ENCODE data around the gene SIRPA. TPM values are rescaled to one million over a fixed set of nuclear protein-coding genes. Genes with fewer than 3 reads are reported as not detected.
A peak's percentile ranks its signal among the peaks of the same experiment; 100 is the strongest.

SIRPA gene
- total and polyA plus RNA-seq, 11 donors: 8.6 to 73.5 (median 28.5) TPM

DNA sequence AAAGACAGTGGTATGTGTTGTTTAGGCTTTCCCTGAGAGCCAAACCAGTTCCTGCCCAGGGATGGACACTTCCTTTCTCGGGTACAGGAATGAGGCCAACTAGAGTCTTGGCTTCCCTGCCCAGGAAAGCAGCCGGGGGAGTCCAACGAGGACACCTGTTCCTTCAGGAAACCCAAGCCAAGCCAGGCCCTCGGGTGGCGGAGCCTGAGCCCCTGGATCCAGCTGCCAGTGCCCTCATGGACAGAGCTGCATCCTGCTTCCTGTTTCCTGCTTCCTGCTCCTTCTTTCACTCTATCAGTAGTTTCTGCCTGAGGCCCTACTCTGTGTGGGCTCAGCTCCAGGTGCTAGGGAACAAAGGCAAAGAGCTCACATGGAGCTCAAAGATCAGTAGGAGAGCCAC, 7.9 kb upstream of the SIRPA start:
- intact Hi-C loops (cut with DNase I): no loop called here
- Histone ChIP-seq H3K9me3 (no peaks in the 10 kb centered on the region), H3K36me3 (no peaks in the 10 kb centered on the region), H3K4me1 (peaks cover 0 to 40% (median 7%) of the 10 kb centered on the region in 12 donors), H3K27ac (no peak overlapping the region), H3K4me3 (no peak overlapping the region), H3K27me3 (peaks cover 0 to 10% (median 0%) of the 10 kb centered on the region in 9 donors)
- 21 to 42% (median 33%) methylated on average over 5 of the region's 5 CpGs for WGBS, 4 donors
- DNase-seq (peak in 2 of 5 donors; percentile 13 to 51), ATAC-seq (no peak)
- TF ChIP-seq CTCF (IDR thresholded peaks at IDR 0.05) (no peak), POLR2A (IDR thresholded peaks at IDR 0.05) (no peak)

GRCh38 chr20:1887756-1888155, 7.5 kb upstream of the SIRPA start:
- TF ChIP-seq POLR2A (IDR thresholded peaks at IDR 0.05) (no peak), CTCF (IDR thresholded peaks at IDR 0.05) (no peak)
- WGBS, 4 donors: 70 to 89% (median 74%) methylated on average over 2 of the region's 2 CpGs
- Histone ChIP-seq H3K27me3 (peaks cover 0 to 10% (median 0%) of the 10 kb centered on the region in 9 donors), H3K9me3 (no peaks in the 10 kb centered on the region), H3K36me3 (no peaks in the 10 kb centered on the region), H3K27ac (no peak overlapping the region), H3K4me1 (peaks cover 0 to 43% (median 11%) of the 10 kb centered on the region in 12 donors), H3K4me3 (no peak overlapping the region)
- peak in 1 of 5 donors; percentile 3 for DNase-seq
- intact Hi-C loops (cut with DNase I): no loop called here
- ATAC-seq: no peak

GRCh38 chr20:1888796-1889463, 6.3 kb upstream of the SIRPA start:
- H3K4me1 ChIP-seq: peaks cover 0 to 38% (median 9%) of the 10 kb centered on the region in 12 donors
- no peak for TF ChIP-seq CTCF (IDR thresholded peaks at IDR 0.05)
- no peak for TF ChIP-seq POLR2A (IDR thresholded peaks at IDR 0.05)
- no peak overlapping the region for H3K4me3 ChIP-seq
- H3K9me3 ChIP-seq: no peaks in the 10 kb centered on the region
- peaks cover 0 to 10% (median 0%) of the 10 kb centered on the region in 9 donors for H3K27me3 ChIP-seq
- no peaks in the 10 kb centered on the region for H3K36me3 ChIP-seq
- 64 to 68% (median 65%) methylated on average over 6 to 7 of the region's 7 CpGs for whole genome bisulfite sequencing, 4 donors
- H3K27ac ChIP-seq: no peak overlapping the region
- intact Hi-C loops (cut with DNase I): no loop called here
- peak in 3 of 4 donors; percentile 12 to 40 (median 15) for ATAC-seq
- peak in 2 of 5 donors; percentile 45 to 53 for DNase-seq

DNA sequence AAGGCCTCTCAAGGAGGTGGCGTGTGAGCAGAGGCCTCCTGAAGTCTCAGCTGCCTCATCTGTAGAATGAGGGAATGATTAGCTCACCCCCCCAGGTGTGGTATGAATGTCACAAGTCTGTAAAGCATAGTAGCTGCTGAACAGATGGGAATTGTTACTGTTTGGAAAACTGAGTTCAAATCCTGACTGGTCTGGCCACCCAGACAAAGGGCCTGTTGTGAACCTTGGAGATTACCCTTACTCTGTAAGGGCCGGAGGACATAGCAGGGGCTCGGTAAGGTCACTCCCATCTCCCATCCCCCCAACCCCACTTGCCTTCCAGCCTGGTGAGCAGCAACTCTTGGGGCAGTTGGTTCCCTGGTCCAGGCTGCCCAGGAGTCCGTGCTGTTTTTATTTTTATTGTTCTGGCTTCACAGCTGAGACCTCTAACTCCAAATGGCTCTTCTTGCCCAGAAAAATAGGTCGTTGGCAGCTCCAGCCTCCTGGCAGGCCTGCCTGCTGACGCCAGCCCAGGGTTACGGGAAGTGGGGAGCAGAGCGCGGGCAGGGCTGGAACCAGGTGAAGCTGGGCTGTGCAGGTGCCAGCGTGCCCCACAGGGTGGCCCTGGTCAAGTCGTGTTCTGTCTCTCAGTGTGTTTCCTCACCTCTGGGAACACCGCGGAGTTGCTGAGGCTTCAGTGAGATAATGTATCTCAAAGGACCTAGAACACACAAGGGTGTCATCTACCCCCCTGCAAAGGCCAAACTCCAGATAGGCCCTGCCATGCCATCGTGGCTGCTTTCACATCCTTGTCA, 4.5 kb upstream of the SIRPA start:
- Histone ChIP-seq H3K4me1 (peaks cover 0 to 36% (median 9%) of the 10 kb centered on the region in 12 donors), H3K27ac (no peak overlapping the region), H3K4me3 (no peak overlapping the region), H3K27me3 (peaks cover 0 to 10% (median 0%) of the 10 kb centered on the region in 9 donors), H3K9me3 (no peaks in the 10 kb centered on the region), H3K36me3 (no peaks in the 10 kb centered on the region)
- DNase-seq (peak in 1 of 5 donors; percentile 15), ATAC-seq (no peak)
- intact Hi-C loops (cut with DNase I): loop anchor here in 4 of 10 donors (5.0 to 10.0 kb wide), 3 partner anchors 86 to 214 kb away; partner anchors contain the start of gene STK35 (in 1 of the 4)
- WGBS, 4 donors: 74 to 78% (median 77%) methylated on average over 13 to 14 of the region's 14 CpGs
- no peak for TF ChIP-seq POLR2A (IDR thresholded peaks at IDR 0.05)
- TF ChIP-seq CTCF (IDR thresholded peaks at IDR 0.05): no peak
